Measurements from ENCODE around the gene OR13J1.
A peak's percentile ranks its signal among the peaks of the same experiment; 100 is the strongest.

The OR13J1 gene

DNA sequence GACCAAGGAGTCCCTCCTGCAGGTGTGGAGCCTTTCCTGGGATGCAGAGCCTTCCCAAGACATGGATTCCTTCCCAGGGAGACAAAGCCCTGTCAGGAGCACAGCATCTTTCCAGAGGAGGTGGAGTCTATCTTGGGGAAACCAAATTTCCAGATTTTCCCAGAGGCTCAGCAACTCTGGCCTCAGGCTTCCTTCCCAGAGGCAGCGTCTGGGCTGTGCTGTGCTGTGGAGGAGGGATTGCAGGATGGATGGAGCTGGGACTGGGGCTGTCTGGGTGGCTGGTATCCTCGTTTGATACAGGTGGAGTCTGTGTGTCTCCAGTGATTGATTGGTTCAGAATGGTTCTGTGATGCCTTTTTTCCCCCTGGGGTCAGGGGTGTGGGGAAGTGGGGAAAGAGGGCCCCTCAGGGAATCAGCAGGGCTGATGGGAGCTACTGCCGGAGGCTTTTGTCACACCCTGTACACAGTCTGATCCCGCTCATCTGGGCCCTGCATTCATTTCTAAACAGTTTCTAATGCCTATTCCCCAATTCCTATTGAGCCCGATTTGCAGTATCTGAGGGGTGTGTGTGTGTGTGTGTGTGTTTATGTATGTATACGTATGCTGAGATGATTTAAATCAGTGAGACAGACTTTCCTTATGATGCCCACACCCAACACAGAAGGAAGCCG, 16.0 kb downstream of the OR13J1 start:
- FAIRE-seq (no peak), DNase-seq (ENCODE audit: insufficient read length) (no peak)
- TF ChIP-seq POLR2A (IDR thresholded peaks at IDR 0.05; ENCODE audit: low read depth, low read length) (no peak), TAF1 (IDR thresholded peaks at IDR 0.05; ENCODE audit: borderline replicate concordance, low read depth, low read length) (no peak), POLR2AphosphoS5 (IDR thresholded peaks at IDR 0.05; ENCODE audit: low read depth, low read length) (no peak)

DNA sequence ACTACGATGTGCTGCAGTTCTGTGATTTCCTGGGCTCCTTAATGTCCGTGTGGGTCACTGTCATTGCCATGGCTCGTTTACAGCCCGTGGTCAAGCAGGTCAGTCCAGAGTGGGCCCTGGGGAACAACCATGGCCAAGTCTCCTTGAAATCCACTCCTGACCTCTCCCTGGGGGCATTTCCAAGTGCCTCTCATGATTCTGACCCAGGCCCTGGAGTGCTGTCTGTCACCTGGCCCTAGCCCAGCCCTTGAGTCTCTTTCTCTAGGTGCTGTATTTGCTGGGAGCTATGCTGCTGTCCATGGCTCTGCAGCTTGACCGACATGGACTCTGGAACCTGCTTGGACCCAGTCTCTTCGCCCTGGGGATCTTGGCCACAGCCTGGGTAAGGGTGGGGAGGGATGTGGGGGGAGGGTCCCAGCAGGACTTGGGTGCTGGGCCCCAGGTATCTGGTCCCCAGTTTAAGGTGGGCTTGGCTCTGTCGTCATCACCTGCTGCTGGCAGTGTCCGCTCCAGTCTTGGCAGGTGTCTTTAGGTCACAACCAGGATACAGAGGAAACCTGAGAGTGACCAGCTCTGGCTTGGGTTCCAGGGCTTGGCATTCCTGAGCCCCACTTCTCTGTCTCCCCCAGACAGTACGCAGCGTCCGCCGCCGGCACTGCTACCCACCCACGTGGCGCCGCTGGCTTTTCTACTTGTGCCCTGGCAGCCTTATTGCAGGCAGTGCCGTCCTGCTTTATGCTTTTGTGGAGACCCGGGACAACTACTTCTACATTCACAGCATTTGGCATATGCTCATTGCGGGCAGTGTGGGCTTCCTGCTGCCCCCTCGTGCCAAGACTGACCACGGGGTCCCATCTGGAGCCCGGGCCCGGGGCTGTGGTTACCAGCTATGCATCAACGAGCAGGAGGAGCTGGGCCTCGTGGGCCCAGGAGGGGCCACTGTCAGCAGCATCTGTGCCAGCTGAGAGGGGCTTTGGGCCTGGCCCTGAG, 17.0 kb downstream of the OR13J1 start:
- DNase-seq (ENCODE audit: insufficient read length), result no peak
- no peak for FAIRE-seq
- TF ChIP-seq POLR2A (IDR thresholded peaks at IDR 0.05; ENCODE audit: low read depth, low read length), result no peak
- TF ChIP-seq TAF1 (IDR thresholded peaks at IDR 0.05; ENCODE audit: borderline replicate concordance, low read depth, low read length), result no peak
- no peak for TF ChIP-seq POLR2AphosphoS5 (IDR thresholded peaks at IDR 0.05; ENCODE audit: low read depth, low read length)

DNA sequence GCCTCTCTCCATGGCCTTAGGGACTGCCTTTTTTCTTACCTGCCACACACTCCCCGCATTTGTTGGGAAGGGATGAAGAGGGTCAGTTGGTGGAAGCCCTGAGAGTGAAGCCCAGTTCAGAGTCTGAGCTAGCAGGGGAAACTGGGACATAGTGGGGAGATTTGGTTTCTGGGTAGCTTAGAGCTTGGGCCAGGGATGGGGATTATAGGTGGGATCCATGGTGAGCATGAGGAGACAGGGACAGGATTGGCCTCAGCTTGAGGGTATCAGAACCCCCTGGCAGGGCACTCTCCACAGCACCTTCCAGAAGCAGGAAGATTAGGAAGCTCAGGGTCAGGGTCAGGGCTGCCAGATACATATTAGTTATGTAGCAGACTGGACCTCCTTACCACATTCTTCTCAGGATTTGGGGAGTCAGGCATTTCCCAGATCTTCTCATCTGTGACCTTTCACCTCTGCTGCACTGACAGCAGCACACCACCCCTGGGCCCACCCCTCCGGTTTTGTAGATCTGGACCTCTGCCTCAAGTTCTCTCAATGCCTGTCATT, 17.9 kb downstream of the OR13J1 start:
- FAIRE-seq (no peak), DNase-seq (ENCODE audit: insufficient read length) (no peak)
- no peak for TF ChIP-seq POLR2AphosphoS5 (IDR thresholded peaks at IDR 0.05; ENCODE audit: low read depth, low read length)
- TF ChIP-seq TAF1 (IDR thresholded peaks at IDR 0.05; ENCODE audit: borderline replicate concordance, low read depth, low read length), result no peak
- no peak for TF ChIP-seq POLR2A (IDR thresholded peaks at IDR 0.05; ENCODE audit: low read depth, low read length)

DNA sequence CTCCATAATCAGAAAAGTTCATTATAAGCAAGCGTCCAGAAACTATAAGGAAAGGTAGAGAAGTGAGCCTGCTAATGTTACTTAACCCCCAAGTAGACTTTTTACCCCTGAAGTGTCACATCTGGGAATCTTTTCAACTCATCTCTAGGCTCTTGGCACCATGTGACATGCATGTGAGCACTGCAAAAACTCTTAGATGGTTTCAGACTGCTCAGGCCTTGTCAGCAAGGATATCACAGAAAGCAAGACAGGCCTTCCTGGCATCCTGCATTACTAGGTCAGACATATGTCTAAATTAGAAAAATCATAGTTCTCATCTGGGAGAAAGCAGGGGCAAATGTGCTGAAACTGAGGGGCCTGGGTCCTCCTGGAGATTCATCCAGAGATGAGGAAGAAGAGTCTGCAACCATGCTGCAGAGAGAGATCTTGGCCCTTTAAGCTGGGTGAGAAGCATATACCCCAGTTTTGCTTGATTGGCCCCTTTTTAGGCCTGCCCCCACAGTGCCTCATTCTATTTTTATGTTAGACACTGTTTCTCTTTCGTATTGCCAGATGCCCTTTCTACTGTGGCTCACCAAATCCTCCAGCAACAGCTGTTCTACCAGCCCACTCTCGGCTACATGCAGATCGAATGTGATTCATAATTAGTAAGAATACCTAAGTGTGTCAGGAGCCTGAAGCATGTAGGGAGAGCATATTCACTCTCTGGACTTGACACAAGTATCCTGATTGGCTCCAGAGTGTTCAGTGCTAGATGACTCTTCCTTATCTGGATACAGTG, 22.2 kb downstream of the OR13J1 start:
- FAIRE-seq, result peak; percentile 97
- 0 out of 2 replicates have a peak, but pooled peaks have one; percentile 50 for TF ChIP-seq POLR2AphosphoS5 (IDR thresholded peaks at IDR 0.05; ENCODE audit: low read depth, low read length)
- TF ChIP-seq POLR2A (IDR thresholded peaks at IDR 0.05; ENCODE audit: low read depth, low read length), result no peak
- no peak for TF ChIP-seq TAF1 (IDR thresholded peaks at IDR 0.05; ENCODE audit: borderline replicate concordance, low read depth, low read length)
- DNase-seq (ENCODE audit: insufficient read length), result peak; percentile 66

DNA sequence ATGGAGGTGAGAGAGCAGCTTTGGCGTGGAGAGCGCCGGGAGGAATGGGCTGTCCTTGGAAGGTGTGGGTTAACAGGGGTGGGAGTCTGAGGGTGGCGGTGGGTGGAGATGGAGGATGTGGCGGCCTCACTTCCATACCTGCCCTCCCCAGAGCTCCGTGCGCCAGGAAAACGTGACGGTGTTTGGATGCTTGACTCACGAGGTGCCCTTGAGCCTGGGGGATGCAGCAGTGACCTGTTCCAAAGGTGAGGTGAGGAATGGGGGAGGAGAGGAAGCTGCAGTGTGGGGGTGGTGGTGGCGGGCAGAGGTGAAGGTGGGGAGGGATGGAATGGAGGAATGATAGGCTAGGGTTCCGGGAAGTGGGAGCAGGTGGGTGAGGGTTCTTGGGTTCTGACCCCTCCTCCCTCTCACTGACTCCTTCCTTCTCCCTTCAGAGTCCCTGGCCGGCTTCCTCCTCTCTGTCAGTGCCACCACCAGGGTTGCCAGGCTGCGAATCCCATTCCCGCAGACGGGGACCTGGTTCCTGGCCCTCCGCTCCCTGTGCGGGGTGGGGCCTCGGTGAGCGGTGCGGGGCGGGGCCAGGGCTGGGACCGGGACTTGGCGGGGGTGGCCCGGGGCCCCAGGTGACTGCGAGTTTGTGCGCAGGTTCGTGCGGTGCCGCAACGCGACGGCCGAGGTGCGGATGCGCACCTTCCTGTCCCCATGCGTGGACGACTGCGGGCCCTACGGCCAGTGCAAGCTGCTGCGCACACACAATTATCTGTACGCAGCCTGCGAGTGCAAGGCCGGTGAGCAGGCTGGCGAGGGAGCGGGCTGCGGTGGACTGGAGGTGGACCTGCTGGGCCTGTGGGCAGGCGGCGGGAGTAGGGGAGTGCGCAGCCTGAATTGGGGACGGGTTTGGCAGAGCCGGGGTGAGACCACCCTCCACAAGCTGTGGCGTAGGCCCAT, 24.1 kb downstream of the OR13J1 start:
- TF ChIP-seq TAF1 (IDR thresholded peaks at IDR 0.05; ENCODE audit: borderline replicate concordance, low read depth, low read length) (no peak), POLR2AphosphoS5 (IDR thresholded peaks at IDR 0.05; ENCODE audit: low read depth, low read length) (no peak), POLR2A (IDR thresholded peaks at IDR 0.05; ENCODE audit: low read depth, low read length) (no peak)
- no peak for FAIRE-seq
- DNase-seq (ENCODE audit: insufficient read length), result no peak

DNA sequence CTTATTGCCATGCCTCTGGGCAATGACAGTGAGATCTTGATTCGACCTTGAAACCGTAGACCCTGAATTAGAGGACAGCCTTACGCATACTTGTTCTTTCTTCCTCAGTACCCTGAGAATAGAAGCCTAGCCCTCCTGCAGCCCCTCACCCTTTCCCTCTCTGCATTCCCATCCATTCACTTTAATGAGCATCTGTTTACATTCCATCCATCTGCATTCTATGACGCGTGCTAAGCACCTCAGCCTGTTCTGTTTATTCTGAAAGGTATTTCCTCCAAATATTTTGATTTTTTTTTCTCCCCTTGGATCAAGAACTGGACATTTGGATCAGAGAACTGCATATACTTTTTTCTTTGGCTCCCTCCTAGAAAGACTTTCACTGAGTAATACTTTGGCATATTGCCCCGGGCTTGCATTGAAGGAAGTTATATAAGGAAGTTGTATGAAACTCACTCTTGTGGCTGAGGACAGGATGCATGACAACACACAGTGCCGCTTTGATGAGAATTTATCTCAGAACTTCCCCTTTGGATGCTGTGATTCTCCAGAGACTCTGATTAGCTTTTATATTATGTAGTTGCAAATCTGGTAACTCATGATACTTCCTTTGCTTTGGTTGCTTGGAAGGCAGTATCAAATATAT, 25.5 kb downstream of the OR13J1 start:
- no peak for TF ChIP-seq TAF1 (IDR thresholded peaks at IDR 0.05; ENCODE audit: borderline replicate concordance, low read depth, low read length)
- no peak for TF ChIP-seq POLR2A (IDR thresholded peaks at IDR 0.05; ENCODE audit: low read depth, low read length)
- no peak for TF ChIP-seq POLR2AphosphoS5 (IDR thresholded peaks at IDR 0.05; ENCODE audit: low read depth, low read length)
- FAIRE-seq, result peak; percentile 70
- no peak for DNase-seq (ENCODE audit: insufficient read length)

DNA sequence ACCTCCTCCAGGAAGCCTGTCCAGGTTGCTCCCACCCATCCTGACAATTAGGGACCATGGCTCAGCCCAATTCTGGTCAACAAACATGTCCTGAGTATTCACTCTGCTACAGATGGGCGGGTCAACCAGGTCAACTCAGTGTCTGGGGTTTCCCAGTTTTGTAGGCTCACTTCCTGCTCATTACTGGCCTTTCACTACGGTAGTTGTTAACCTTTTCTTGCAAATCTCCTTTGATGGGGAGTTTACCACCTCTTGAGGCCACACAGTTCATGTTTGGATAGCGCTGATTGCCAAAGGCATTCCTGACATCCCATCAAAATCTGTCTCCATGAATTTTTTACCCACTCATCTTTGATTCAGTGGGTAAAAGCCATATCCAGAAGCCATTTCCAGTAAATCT, 27.4 kb downstream of the OR13J1 start:
- peak; percentile 95 for FAIRE-seq
- no peak for DNase-seq (ENCODE audit: insufficient read length)
- TF ChIP-seq POLR2AphosphoS5 (IDR thresholded peaks at IDR 0.05; ENCODE audit: low read depth, low read length) (no peak), POLR2A (IDR thresholded peaks at IDR 0.05; ENCODE audit: low read depth, low read length) (no peak), TAF1 (IDR thresholded peaks at IDR 0.05; ENCODE audit: borderline replicate concordance, low read depth, low read length) (no peak)

DNA sequence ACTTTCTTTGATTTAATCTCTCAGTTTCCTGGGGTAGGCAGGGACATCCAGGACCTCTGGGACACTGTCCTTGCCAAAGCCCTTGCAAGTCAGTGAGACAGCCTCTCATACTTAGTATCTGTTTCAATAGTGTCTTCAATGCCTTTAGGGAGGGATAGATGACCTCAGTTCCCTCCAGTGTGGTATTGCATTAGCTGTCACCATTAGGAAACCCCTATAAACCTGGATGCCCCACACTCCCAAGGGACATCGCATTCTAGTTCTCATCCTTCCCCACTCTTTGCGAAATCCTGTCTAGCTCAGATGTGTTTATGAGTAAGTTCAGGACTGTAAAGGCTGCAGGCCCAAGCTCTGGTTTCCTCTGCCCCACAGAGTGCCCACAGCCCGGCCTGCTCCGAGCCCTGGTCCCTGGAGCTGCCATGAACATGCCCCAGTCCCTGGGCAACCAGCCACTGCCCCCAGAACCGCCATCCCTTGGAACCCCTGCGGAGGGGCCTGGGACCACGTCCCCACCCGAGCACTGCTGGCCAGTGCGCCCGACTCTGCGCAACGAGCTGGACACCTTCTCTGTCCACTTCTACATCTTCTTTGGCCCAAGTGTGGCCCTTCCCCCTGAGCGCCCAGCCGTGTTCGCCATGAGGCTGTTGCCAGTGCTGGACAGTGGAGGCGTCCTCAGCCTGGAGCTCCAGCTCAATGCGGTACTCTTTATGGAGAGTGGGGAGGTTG, 28.0 kb downstream of the OR13J1 start:
- peak; percentile 17 for FAIRE-seq
- TF ChIP-seq TAF1 (IDR thresholded peaks at IDR 0.05; ENCODE audit: borderline replicate concordance, low read depth, low read length) (no peak), POLR2AphosphoS5 (IDR thresholded peaks at IDR 0.05; ENCODE audit: low read depth, low read length) (no peak), POLR2A (IDR thresholded peaks at IDR 0.05; ENCODE audit: low read depth, low read length) (no peak)
- no peak for DNase-seq (ENCODE audit: insufficient read length)

DNA sequence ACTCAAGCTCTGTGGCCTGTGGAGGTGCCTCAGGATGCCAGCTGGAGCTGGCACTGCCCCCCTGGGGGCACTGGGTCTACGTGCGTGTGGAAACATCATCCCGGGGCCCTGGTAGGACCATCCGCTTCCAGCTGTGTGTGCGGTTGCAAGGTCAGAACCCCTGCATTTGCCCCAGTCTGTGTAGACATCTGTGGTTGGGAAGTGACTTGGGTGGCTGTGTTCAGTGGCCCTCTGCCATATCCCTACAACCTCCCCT, 28.6 kb downstream of the OR13J1 start:
- TF ChIP-seq POLR2AphosphoS5 (IDR thresholded peaks at IDR 0.05; ENCODE audit: low read depth, low read length), result no peak
- no peak for TF ChIP-seq TAF1 (IDR thresholded peaks at IDR 0.05; ENCODE audit: borderline replicate concordance, low read depth, low read length)
- TF ChIP-seq POLR2A (IDR thresholded peaks at IDR 0.05; ENCODE audit: low read depth, low read length), result no peak
- FAIRE-seq, result no peak
- DNase-seq (ENCODE audit: insufficient read length), result no peak
